GM19438 (cell line): ENCODE results near the gene SCNN1B.
"Not testable (repeated sequence)": the region's sequence is repeated elsewhere in the genome, so short reads cannot be mapped to it uniquely, and the experiment has no call there.

Experiments used
- ATAC-seq: cut with Tn5 transposase; IDR thresholded peaks from one replicate; pipeline ENCODE4 v1.9.1; 2021; ENCODE audit warnings: low read depth; ENCODE audit not compliant: unreplicated experiment

The SCNN1B gene

DNA sequence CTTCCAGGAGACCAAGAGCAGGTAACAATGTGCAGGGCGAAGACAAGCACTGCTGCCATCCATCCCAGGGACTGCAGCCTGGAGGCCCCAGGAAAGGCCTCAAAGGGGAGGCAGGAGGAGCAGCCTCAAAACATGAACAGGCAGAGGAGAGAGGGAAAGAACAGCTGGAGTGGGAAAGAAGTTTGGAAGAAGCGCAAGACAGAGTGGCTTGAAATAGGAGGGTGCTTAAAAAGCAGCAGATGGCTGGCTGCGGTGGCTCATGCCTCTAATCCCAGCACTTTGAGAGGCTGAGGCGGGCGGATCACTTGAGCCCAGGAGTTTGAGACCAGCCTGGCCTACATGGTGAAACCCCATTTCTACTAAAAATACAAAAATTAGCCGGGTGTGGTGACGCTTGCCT, 98.3 kb downstream of the SCNN1B start:
- not testable (repeated sequence) for ATAC-seq

DNA sequence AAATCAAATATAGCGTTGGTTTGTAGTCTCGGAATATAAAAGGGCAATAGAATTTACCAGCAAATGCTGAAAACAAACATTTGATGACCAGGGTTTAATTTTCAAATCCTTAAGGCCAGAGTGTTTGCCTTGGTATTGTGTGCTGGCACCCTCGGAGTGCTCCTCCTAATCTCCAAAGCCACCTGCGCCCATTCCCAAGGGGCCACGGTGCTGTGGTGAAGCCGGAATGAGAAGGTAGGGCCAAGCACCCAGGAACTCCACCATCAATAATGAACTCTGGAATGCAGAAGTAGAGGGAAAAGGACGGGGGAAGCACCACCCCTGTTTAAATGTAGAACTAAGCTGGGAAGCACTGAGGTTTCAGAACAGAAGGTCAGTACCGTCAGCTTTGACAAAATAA, 99.0 kb downstream of the SCNN1B start:
- ATAC-seq = no peak

DNA sequence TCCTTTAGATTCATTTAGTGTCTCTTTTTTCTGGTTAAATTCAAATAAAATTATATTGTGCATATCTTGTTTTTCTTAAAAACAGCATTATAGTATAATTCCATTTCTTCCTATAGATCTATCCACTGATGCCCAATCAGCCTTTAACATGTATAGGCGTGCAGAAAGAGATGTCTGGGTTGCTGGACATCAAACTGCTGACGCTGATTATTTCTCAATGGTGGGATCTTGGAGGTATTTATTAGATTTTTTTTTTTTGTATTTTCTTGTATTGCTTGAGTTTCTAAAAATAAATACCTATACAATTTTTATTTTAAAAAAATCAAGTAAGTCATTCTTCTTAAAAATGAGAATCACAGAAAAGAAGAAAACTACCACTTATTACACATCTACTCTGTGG, 100.0 kb downstream of the SCNN1B start:
- no peak for ATAC-seq

GRCh38 chr16:23403547-23403946, 101.4 kb downstream of the SCNN1B start:
- no peak for ATAC-seq

DNA sequence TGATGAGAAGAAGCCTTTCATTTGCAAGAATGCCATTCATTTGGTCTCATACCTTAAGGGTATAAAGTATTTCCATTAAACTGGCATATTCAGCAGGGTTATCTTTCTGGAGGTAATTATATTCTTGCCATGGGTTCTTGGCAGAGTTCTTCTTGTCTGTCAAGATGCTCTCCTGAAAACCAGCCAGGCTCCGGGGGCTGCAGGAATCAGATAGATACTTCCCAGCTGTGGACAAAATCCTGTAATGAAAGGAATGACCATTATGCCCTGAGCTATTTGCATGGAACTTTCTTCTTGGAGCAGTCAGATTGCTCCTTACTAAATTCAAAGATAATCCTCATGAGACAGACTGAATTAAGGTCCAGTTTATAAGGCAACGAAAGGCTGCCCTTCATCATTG, 103.9 kb downstream of the SCNN1B start:
- no peak for ATAC-seq

DNA sequence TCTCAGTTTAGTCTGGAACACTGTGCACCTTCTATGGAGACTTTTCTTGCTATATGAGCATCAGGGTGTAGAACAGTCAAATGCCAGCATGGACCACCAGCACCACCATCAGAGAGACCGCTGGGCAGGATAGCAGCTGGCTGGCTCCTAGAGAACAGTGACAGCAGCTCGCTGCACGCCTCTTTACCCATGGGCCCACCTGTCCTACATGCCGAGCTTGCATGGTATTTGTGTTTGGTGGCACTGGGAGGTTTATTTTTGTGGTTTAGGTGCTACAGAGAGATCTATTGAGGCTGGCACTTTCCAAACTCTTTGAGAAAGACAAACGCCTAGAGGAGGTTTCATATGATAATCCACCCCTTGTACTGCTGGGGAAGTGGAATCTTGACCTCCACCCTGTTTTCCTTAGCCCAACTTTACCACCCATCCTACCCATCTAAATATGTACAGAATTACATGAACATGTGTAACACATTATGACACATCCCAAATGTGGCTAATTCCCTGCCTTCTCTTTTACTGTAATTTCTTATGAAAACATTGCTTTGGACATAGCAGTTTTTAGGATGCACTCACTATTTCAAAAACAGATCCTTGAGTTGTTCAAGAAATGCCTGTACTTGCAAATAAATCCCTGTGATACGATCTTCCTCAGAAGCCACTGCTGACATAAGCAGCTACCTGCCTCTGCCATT, 104.6 kb downstream of the SCNN1B start:
- ATAC-seq = no peak

GRCh38 chr16:23407436-23408127, 105.5 kb downstream of the SCNN1B start:
- ATAC-seq = no peak

DNA sequence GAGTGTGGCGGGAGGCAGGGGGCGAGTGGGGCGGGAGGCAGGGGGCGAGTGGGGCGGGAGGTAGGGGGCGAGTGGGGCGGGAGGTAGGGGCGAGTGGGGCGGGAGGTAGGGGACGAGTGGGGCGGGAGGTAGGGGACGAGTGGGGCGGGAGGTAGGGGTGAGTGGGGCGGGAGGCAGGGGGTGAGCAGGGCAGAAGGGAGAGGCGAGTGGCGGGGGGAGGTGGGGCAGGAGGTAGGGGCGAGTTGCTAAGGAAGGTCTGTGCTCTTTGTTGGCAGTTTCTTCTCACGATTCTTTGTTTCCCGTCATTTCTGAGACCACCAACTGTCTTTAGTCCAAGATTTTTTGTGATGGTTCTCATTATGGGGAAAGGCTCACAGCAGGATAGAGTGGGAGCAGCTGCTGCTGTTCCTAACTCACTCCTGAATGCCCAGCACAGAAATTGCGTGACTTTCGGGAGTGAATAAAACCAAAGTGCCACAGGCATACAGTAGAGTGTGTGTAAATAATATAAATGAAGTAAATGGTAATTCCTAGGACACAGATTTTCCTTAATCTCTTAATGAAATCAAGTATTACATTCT, 106.2 kb downstream of the SCNN1B start:
- no peak for ATAC-seq

GRCh38 chr16:23408823-23409298, 106.8 kb downstream of the SCNN1B start:
- ATAC-seq = no peak

GRCh38 chr16:23409522-23409921, 107.4 kb downstream of the SCNN1B start:
- no peak for ATAC-seq

DNA sequence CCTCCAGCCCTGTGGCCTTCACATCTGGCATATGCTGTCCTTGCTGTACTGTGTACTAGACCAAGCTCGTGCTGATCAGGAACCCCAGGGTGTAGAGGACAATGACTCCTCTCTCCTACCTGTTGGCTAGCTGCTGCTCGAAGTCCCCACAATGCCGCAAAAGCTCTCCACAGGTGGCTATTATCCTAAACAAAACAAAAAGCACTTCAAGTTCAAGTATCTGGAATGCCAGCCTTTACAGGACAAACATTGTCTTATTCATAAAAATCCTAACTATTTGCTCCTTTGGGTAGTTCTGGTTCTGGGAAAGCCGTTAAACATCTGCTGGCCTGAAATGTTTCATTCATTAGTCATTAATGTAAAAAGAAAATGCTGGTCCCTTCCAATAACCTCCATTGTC, 108.1 kb downstream of the SCNN1B start:
- ATAC-seq = no peak

DNA sequence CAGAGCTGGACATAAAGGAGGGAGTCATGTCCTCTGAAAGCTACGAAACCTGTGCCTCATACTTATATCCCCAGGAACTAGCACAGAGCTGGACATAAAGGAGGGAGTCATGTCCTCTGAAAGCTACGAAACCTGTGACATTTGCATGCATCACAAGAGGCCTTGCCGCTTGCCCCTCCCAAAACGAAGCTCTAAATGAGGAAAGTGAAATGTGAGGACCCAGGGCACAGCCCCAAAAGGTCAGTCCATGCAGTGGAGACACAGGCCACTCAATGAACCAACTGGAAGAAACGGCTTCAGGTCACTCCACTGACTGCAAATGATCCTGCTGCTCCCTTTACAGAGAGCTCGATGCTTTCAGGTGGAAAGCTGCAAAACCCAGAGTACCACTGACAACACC, 112.6 kb downstream of the SCNN1B start:
- ATAC-seq = no peak

GRCh38 chr16:23416816-23417215, 114.7 kb downstream of the SCNN1B start:
- no peak for ATAC-seq

GRCh38 chr16:23420011-23420410, 117.9 kb downstream of the SCNN1B start:
- ATAC-seq = no peak

DNA sequence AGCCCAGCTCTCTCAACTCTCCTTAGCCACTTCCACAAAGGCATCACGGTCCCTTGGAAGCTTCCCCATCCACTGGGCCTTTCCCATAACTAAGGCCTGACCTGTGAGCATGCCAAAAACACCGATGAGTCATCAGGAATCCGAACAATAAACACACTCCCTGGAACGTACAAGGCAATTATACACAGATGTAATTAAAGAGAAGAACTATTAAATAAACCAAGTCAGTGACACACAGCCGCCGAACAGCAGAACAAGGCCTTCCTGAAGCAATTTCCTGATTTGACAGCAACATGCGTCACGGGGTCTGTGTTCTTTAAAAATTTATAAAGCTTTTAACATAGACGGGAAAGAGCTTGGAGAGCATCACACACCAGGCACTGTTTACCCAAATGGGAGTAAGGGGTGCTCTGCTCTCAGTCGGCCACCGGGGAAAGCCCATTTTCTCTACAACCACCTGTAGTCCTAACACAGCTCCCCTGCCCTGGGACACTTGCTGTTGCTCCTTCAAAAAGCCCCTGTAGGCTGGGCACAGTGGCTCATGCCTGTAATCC, 121.5 kb downstream of the SCNN1B start:
- ATAC-seq = no peak

DNA sequence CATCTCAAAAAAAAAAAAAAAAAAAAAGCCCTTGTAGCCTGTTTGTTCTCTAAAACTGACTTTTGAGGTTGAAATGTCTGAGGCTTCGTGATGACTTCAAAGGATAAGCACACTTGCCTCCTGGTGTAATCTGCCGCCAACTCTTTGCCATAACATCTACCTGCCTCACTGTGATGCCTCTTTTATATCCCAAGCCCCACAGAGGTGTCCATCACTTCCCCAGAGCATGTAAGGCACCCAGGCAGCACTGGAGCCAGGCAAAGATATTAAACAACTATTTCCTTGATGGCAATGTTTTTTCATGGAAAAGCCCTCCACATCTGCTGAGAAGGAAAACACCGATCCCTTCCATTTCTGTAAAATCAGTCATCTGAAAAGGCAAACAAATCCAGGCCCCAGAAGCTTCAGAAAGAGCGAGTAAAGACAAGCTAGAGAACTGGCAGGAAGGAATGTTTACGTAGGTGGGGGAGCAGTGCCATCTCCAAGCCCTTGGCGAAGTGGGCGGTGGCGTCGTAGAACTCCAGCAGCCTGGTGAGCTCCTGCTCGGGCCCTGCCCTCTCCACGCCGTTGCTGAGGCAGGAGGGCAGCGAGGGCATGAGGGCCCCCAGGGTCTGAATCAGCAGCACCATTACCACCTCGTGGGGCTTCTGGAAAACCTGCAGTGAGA, 122.3 kb downstream of the SCNN1B start:
- no peak for ATAC-seq

DNA sequence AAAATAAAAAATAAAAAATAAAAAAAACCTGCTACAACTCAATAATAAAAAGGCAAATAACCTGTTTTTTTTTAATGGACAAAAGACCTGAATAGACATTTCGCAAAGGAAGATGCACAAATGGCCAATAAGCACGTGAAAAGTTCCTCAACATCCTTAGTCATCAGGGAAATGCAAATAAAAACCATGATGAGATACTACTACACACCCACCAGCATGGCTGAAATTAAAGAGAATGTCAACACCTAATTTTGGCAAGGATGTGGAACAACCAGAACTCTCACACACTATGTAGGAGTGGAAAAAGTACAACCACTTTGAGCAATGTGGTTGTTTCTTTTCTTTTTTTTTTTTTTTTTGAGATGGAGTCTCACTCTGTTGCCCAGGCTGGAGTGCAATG, 126.2 kb downstream of the SCNN1B start:
- no peak for ATAC-seq
